Measurements from ENCODE around the gene GIT2.

Gene GIT2

DNA sequence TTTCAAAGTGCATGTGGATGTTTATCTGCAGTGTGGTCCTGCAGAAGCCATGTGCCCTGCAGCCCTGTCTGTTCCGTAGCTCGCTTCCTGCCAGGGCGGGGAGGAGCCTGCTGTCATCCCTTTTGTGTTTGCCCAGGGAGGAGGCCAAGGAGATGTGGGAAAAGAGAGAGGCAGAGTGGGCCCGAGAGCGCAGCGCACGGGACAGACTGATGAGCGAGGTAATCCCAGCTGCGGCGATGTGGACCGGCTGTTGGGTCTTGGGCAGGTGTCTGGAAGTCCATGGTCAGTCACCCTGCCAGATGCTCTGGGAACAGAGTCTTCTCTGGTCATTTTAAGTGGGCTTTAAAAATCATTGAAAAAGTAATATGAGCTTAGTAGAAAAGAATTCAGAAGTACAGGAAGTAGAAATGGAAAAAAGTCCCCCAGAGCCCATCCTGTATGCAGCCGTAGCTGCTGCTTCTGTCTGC lies 83.3 kb downstream of the GIT2 start:
- H3K4me1 ChIP-seq (ENCODE audit: control insufficient read depth, insufficient read depth, low read length): no peaks in the 10 kb centered on the region
- POLR2A ChIA-PET: interaction anchor here (1.6 kb wide), 1 partner anchor 86 kb away, joined by 4 read pairs; the partner anchor contains the start of gene ANKRD13A
- H3K36me3 ChIP-seq (ENCODE audit: control insufficient read depth in 2 of 2, insufficient read depth in 1 of 2, low read length in 2 of 2): peaks cover 15 to 69% of the 10 kb centered on the region in 2 experiments
- TF ChIP-seq ZNF473 (tag by site-specific recombination; IDR thresholded peaks at IDR 0.05) (no peak), SP2 (tag by site-specific recombination; IDR thresholded peaks at IDR 0.05) (no peak), ZNF394 (tag by site-specific recombination; IDR thresholded peaks at IDR 0.05; ENCODE audit: borderline replicate concordance) (no peak), ZNF404 (tag by site-specific recombination; IDR thresholded peaks at IDR 0.05) (no peak), ZNF138 (tag by site-specific recombination; IDR thresholded peaks at IDR 0.05; ENCODE audit: borderline replicate concordance) (no peak), YY1 (tag by site-specific recombination; IDR thresholded peaks at IDR 0.05) (no peak), ZNF155 (tag by site-specific recombination; IDR thresholded peaks at IDR 0.05) (no peak)
- no peaks in the 10 kb centered on the region for H3K9me3 ChIP-seq (ENCODE audit: control insufficient read depth, insufficient read depth, low read depth, low read length)
- H3K27ac ChIP-seq (ENCODE audit: extremely low read depth, low read depth, low read length): no peak overlapping the region
- H3K4me3 ChIP-seq (ENCODE audit: low read depth, low read length): no peak overlapping the region
- CTCF ChIA-PET: interaction anchor here (0.7 kb wide), 1 partner anchor 120 kb away, joined by 3 read pairs; no protein-coding TSS in a partner anchor

DNA sequence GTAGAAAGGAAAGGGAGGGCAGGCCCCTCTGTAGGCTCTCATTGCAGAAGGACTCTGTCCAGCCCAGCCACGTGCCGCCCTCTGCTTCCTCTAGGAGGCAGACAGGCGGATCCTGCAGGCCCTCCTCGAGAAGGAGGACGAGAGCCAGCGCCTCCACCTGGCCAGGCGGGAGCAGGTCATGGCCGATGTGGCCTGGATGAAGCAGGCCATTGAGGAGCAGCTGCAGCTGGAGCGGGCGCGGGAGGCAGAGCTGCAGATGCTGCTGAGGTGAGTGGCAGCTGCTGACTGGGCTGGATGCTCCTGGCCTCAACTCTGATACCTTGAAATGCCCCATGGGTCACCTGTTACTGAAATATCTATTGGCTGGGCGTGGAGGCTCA lies 85.2 kb downstream of the GIT2 start:
- no peak overlapping the region for H3K4me3 ChIP-seq (ENCODE audit: low read depth, low read length)
- peaks cover 11 to 69% of the 10 kb centered on the region in 2 experiments for H3K36me3 ChIP-seq (ENCODE audit: control insufficient read depth in 2 of 2, insufficient read depth in 1 of 2, low read length in 2 of 2)
- H3K9me3 ChIP-seq (ENCODE audit: control insufficient read depth, insufficient read depth, low read depth, low read length): no peaks in the 10 kb centered on the region
- ChIA-PET CTCF (interaction anchor here (0.6 to 3.1 kb wide), 13 partner anchors 9 to 340 kb away, joined by 3 to 12 read pairs (median 4); partner anchors contain the start of gene TCHP), POLR2A (no interaction called here)
- no peak overlapping the region for H3K27ac ChIP-seq (ENCODE audit: extremely low read depth, low read depth, low read length)
- H3K4me1 ChIP-seq (ENCODE audit: control insufficient read depth, insufficient read depth, low read length): no peaks in the 10 kb centered on the region
- no peak for TF ChIP-seq KLF16 (tag by site-specific recombination; IDR thresholded peaks at IDR 0.05)
- no peak for TF ChIP-seq PRDM4 (tag by site-specific recombination; IDR thresholded peaks at IDR 0.05)
- TF ChIP-seq SCRT1 (tag by site-specific recombination; IDR thresholded peaks at IDR 0.05; ENCODE audit: borderline replicate concordance): no peak
- no peak for TF ChIP-seq ZNF324 (tag by site-specific recombination; IDR thresholded peaks at IDR 0.05)
- TF ChIP-seq KLF1 (tag by site-specific recombination; IDR thresholded peaks at IDR 0.05): 0 out of 2 replicates have a peak, but pooled peaks have one; percentile 14
- no peak for TF ChIP-seq ZNF121 (tag by site-specific recombination; IDR thresholded peaks at IDR 0.05)
- peak; percentile 94; the same call in 1 of the 2 replicates for TF ChIP-seq KLF7 (tag by site-specific recombination; IDR thresholded peaks at IDR 0.05; ENCODE audit: borderline replicate concordance)
- TF ChIP-seq, protein P1, sequence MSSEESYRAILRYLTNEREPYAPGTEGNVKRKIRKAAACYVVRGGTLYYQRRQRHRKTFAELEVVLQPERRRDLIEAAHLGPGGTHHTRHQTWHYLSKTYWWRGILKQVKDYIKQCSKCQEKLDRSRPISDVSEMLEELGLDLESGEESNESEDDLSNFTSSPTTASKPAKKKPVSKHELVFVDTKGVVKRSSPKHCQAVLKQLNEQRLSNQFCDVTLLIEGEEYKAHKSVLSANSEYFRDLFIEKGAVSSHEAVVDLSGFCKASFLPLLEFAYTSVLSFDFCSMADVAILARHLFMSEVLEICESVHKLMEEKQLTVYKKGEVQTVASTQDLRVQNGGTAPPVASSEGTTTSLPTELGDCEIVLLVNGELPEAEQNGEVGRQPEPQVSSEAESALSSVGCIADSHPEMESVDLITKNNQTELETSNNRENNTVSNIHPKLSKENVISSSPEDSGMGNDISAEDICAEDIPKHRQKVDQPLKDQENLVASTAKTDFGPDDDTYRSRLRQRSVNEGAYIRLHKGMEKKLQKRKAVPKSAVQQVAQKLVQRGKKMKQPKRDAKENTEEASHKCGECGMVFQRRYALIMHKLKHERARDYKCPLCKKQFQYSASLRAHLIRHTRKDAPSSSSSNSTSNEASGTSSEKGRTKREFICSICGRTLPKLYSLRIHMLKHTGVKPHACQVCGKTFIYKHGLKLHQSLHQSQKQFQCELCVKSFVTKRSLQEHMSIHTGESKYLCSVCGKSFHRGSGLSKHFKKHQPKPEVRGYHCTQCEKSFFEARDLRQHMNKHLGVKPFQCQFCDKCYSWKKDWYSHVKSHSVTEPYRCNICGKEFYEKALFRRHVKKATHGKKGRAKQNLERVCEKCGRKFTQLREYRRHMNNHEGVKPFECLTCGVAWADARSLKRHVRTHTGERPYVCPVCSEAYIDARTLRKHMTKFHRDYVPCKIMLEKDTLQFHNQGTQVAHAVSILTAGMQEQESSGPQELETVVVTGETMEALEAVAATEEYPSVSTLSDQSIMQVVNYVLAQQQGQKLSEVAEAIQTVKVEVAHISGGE (tag by site-specific recombination; conservative IDR thresholded peaks at IDR 0.05; ENCODE audit: low read depth): no peak
- no peak for TF ChIP-seq ZNF843 (tag by site-specific recombination; IDR thresholded peaks at IDR 0.05)
- TF ChIP-seq ZNF776 (tag by site-specific recombination; IDR thresholded peaks at IDR 0.05; ENCODE audit: borderline replicate concordance): no peak
- no peak for TF ChIP-seq ZNF16 (tag by site-specific recombination; IDR thresholded peaks at IDR 0.05; ENCODE audit: low read depth)
- no peak for TF ChIP-seq ZIC2 (tag by site-specific recombination; IDR thresholded peaks at IDR 0.05)
- no peak for TF ChIP-seq ZFP69B (tag by site-specific recombination; IDR thresholded peaks at IDR 0.05)
- no peak for TF ChIP-seq ZNF768 (tag by site-specific recombination; IDR thresholded peaks at IDR 0.05)
- TF ChIP-seq CTCF (tag by site-specific recombination; IDR thresholded peaks at IDR 0.05): peak; percentile 37; the same call in 1 of the 2 replicates
- no peak for TF ChIP-seq ZNF48 (tag by site-specific recombination; IDR thresholded peaks at IDR 0.05)
- TF ChIP-seq ZNF639 (tag by site-specific recombination; IDR thresholded peaks at IDR 0.05): no peak
- TF ChIP-seq ZNF670 (tag by site-specific recombination; IDR thresholded peaks at IDR 0.05; ENCODE audit: low read depth): no peak
- no peak for TF ChIP-seq ZNF132 (tag by site-specific recombination; IDR thresholded peaks at IDR 0.05; ENCODE audit: borderline replicate concordance)
